GM23248 (cell line): Measurements from ENCODE around the gene CFLAR. TPM values are rescaled to one million over a fixed set of nuclear protein-coding genes. Genes with fewer than 3 reads are reported as not detected.
"Not testable (repeated sequence)": the region's sequence is repeated elsewhere in the genome, so short reads cannot be mapped to it uniquely, and the experiment has no call there.

Experiments
- DNase-seq: peaks from one replicate; pipeline ENCODE4 v3.0.0-alpha.2; 2015
- H2AFZ ChIP-seq: fragments of 200-600 bp; sonication (generic); 2 replicates; pipeline ENCODE4 v1.6.1; 2016; ENCODE audit warnings: antibody characterized with exemption
- H3F3A ChIP-seq: fragments of 200-600 bp; sonication (generic); 2 replicates; pipeline ENCODE4 v1.6.1; 2016; ENCODE audit warnings: mild to moderate bottlenecking, antibody characterized with exemption, mixed run types; ENCODE audit not compliant: insufficient read depth
- H3K27ac ChIP-seq: fragments of 200-600 bp; sonication (generic); 2 replicates; pipeline ENCODE4 v1.5.1; 2016; ENCODE audit warnings: mild to moderate bottlenecking
- H3K27me3 ChIP-seq: fragments of 200-600 bp; sonication (generic); replicated peaks from 2 replicates; pipeline ENCODE4 v1.6.1; 2016; ENCODE audit warnings: mild to moderate bottlenecking; ENCODE audit not compliant: insufficient read depth
- H3K36me3 ChIP-seq: fragments of 200-600 bp; sonication (generic); 2 replicates; pipeline ENCODE4 v1.6.1; 2016; ENCODE audit warnings: low read depth, mild to moderate bottlenecking
- H3K4me1 ChIP-seq: fragments of 200-600 bp; sonication (generic); 2 replicates; pipeline ENCODE4 v1.6.1; 2016; ENCODE audit warnings: mild to moderate bottlenecking; ENCODE audit not compliant: insufficient read depth
- H3K4me2 ChIP-seq: fragments of 200-600 bp; sonication (generic); one replicate; pipeline ENCODE4 v1.6.1; 2016; ENCODE audit warnings: mild to moderate bottlenecking; ENCODE audit not compliant: unreplicated experiment
- H3K4me3 ChIP-seq: fragments of 200-600 bp; sonication (generic); 2 replicates; pipeline ENCODE4 v1.5.1; 2016; ENCODE audit warnings: mild to moderate bottlenecking
- H3K79me2 ChIP-seq: fragments of 200-600 bp; sonication (generic); 2 replicates; pipeline ENCODE4 v1.6.1; 2016; ENCODE audit warnings: mild to moderate bottlenecking; ENCODE audit not compliant: insufficient read depth
- H3K9ac ChIP-seq: fragments of 200-600 bp; sonication (generic); 2 replicates; pipeline ENCODE4 v1.6.1; 2016; ENCODE audit warnings: mild to moderate bottlenecking
- H3K9me2 ChIP-seq: fragments of 200-600 bp; sonication (generic); 2 replicates; pipeline ENCODE4 v1.6.1; 2016; ENCODE audit warnings: mixed run types, mild to moderate bottlenecking, moderate library complexity; ENCODE audit not compliant: insufficient read depth
- H3K9me3 ChIP-seq: fragments of 200-600 bp; sonication (generic); one replicate; pipeline ENCODE4 v1.6.1; 2017; ENCODE audit warnings: low read depth
- H4K20me1 ChIP-seq: fragments of 200-600 bp; sonication (generic); 2 replicates; pipeline ENCODE4 v1.6.0; 2016; ENCODE audit not compliant: insufficient read depth
- EZH2 ChIP-seq: fragments of 200-600 bp; sonication (generic); IDR thresholded peaks from 2 replicates; pipeline ENCODE4 v1.6.1; 2018; ENCODE audit warnings: antibody characterized with exemption, mild to moderate bottlenecking; ENCODE audit not compliant: insufficient read depth, poor library complexity, severe bottlenecking
- EZH2phosphoT487 ChIP-seq: fragments of 200-600 bp; sonication (generic); IDR thresholded peaks from 2 replicates; pipeline ENCODE4 v1.6.1; 2018; ENCODE audit warnings: antibody characterized with exemption, moderate library complexity, mild to moderate bottlenecking, low read depth; ENCODE audit not compliant: insufficient read depth
- WGBS, 2 experiments: methylation state at CpG; one replicate each; pipeline ENCODE4 v1.1.6; 2015 to 2017; ENCODE audit warnings: low lambda C conversion rate in 2 of 2, low coverage in 1 of 2; ENCODE audit errors: missing lambda C conversion rate in 2 of 2; 5-methylcytosine and 5-hydroxymethylcytosine counted together
- in situ Hi-C: fragments of 300-500 bp; cut with MboI; formaldehyde crosslinking; loops from 2 replicates; pipeline ENCODE4 v1.15.0; 2020
- polyA plus RNA-seq: library from polyadenylated mRNA; unstranded; fragments of >200 nt; fragmentation: Nextera tagmentation; extraction: Ambion mirVana; gene quantifications from 2 replicates; pipeline ENCODE4 v1.2.1, GENCODE V29; 2016
- total RNA-seq: library from RNA; depleted of rRNA; stranded (reverse); fragments of >200 nt; shearing (Covaris generic); gene quantifications from 2 replicates; pipeline ENCODE4 v1.2.3, GENCODE V29; 2014

Gene CFLAR
- total and polyA plus RNA-seq, 2 experiments from 2014 or later: 46.1 to 47.2 TPM

DNA sequence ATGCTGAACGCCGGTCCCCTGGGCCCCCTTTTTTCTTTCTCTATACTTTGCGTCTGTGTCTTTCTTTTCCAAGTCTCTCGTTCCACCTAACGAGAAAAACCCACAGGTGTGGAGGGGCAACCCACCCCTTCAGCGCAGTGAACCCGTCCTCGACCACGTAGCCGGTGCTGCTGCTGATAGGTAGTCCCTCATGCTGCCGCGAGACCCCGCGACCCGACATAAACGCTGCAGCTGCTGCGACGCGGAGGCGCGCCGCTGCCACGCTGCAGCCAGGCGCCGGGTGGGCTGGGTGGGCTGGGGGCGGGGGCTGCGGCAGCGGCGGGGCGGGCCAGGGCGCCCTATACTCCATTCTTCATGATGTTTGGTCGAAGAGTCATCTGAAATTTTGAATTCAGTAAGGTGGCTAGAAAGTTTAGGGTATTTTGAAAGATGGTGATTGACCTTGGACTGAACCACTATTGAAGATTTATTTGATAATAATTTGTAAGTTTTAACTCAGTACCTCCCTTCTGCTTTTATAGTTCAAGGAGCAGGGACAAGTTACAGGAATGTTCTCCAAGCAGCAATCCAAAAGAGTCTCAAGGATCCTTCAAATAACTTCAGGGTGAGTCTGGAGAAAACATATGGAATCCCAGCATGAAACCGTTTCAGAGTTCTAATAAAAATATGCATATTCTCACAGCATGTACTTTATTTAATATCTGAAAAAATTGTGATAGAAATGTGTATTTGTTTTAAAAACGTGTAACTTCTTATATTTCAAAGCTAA lies 24.1 kb downstream of the CFLAR start:
- H3K9ac ChIP-seq: no peak overlapping the region
- in situ Hi-C loops: no loop called here
- H3K36me3 ChIP-seq: peaks cover 60% of the 10 kb centered on the region
- H3K9me3 ChIP-seq: no peaks in the 10 kb centered on the region
- peaks cover 75% of the 10 kb centered on the region for H3K79me2 ChIP-seq
- no peak overlapping the region for H3K4me3 ChIP-seq
- no peak for DNase-seq
- H3F3A ChIP-seq: 0 out of 2 replicates have a peak, but pooled peaks cover 5% of the 10 kb centered on the region
- 0 out of 2 replicates have a peak, but pooled peaks cover 4% of the 10 kb centered on the region for H3K4me1 ChIP-seq
- H3K27me3 ChIP-seq: no peaks in the 10 kb centered on the region
- no peak overlapping the region for H3K4me2 ChIP-seq
- whole genome bisulfite sequencing, 2 experiments: 80 to 85% methylated on average over 24 to 34 of the region's 34 CpGs
- H3K27ac ChIP-seq: no peak overlapping the region
- no peak for TF ChIP-seq EZH2
- TF ChIP-seq EZH2phosphoT487: no peak
- H2AFZ ChIP-seq: no peak overlapping the region
- H4K20me1 ChIP-seq: no peaks in the 10 kb centered on the region
- no peaks in the 10 kb centered on the region for H3K9me2 ChIP-seq

DNA sequence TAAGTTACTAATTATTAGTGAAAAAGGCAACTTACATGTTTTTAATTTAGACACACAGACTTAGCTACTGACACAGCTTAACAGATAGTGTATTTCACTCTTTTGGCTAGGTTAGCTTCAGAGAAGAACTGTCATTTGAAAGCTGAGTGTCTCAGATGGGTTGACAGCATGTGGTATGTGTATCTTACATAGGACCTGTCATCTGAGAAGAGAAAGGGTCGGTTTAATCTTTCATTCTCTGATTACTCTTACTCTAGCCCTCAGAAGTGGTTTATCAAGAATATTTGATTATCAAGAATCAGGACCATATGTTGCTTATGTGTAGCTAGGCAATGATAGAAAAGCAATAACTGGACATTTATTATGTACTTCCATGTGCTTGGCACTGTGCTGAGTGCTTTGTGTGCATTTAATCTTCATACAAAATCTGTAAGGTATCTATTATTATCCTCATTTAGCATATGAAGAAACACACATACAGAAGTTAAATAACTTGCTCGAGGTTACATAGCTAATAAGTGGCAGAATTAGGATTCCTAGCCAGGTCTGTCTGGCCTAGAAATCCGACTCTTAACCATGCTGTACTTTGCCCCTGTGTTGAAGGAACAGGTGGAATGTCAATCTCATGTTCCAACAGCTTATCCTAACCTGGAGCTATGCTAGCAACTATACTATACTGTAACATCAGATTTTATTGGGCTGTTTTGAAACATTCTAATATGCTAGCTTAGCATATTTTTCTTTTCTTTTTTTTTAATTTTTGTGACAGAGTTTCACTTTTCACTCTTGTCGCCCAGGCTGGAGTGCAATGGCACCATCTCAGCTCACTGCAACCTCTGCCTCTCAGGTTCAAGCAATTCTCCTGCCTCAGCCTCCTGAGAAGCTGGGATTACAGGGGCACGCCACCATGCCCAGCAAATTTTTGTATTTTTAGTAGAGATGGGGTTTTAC lies 28.4 kb downstream of the CFLAR start:
- no peak overlapping the region for H2AFZ ChIP-seq
- WGBS, 2 experiments: 85 to 90% methylated on average over 5 of the region's 5 CpGs
- no peak overlapping the region for H3K27ac ChIP-seq
- no peak overlapping the region for H3K4me3 ChIP-seq
- H3K79me2 ChIP-seq: peaks cover 55% of the 10 kb centered on the region
- no peaks in the 10 kb centered on the region for H4K20me1 ChIP-seq
- in situ Hi-C loops: no loop called here
- H3K9me2 ChIP-seq: no peaks in the 10 kb centered on the region
- DNase-seq: no peak
- no peaks in the 10 kb centered on the region for H3K9me3 ChIP-seq
- H3K36me3 ChIP-seq: peaks cover 38% of the 10 kb centered on the region
- no peaks in the 10 kb centered on the region for H3K27me3 ChIP-seq
- peaks cover 35% of the 10 kb centered on the region for H3F3A ChIP-seq
- peaks cover 14% of the 10 kb centered on the region for H3K4me1 ChIP-seq
- no peak overlapping the region for H3K9ac ChIP-seq
- TF ChIP-seq EZH2 (no peak), EZH2phosphoT487 (no peak)
- no peak overlapping the region for H3K4me2 ChIP-seq

GRCh38 chr2:201148434-201148990 lies 32.5 kb downstream of the CFLAR start:
- H3K27ac ChIP-seq: peak overlapping the region; percentile 91
- 40 to 48% methylated on average over 1 of the region's 1 CpG for WGBS, 2 experiments
- H3K9me2 ChIP-seq: no peaks in the 10 kb centered on the region
- no peaks in the 10 kb centered on the region for H3K9me3 ChIP-seq
- no peak overlapping the region for H2AFZ ChIP-seq
- H3K36me3 ChIP-seq: peaks cover 26% of the 10 kb centered on the region
- TF ChIP-seq EZH2 (no peak), EZH2phosphoT487 (no peak)
- in situ Hi-C loops: no loop called here
- H3K79me2 ChIP-seq: peaks cover 41% of the 10 kb centered on the region
- no peaks in the 10 kb centered on the region for H3K27me3 ChIP-seq
- peak overlapping the region; percentile 58 for H3K9ac ChIP-seq
- DNase-seq: no peak
- H3K4me1 ChIP-seq: peaks cover 44% of the 10 kb centered on the region
- H3K4me2 ChIP-seq: peak overlapping the region; percentile 77
- peaks cover 74% of the 10 kb centered on the region for H3F3A ChIP-seq
- no peaks in the 10 kb centered on the region for H4K20me1 ChIP-seq
- peak overlapping the region; percentile 17 for H3K4me3 ChIP-seq

- H3K36me3 ChIP-seq: peaks cover 24% of the 10 kb centered on the region
- H2AFZ ChIP-seq: no peak overlapping the region
- no peaks in the 10 kb centered on the region for H3K9me2 ChIP-seq
- no peaks in the 10 kb centered on the region for H3K27me3 ChIP-seq
- peaks cover 44% of the 10 kb centered on the region for H3K4me1 ChIP-seq
- peaks cover 75% of the 10 kb centered on the region for H3F3A ChIP-seq
- no peaks in the 10 kb centered on the region for H3K9me3 ChIP-seq
- 73 to 85% methylated on average over 2 of the region's 2 CpGs for WGBS, 2 experiments
- H3K9ac ChIP-seq: peak overlapping the region; percentile 65
- peak; percentile 92 for DNase-seq
- no peak for TF ChIP-seq EZH2phosphoT487
- no peak for TF ChIP-seq EZH2
- H3K4me2 ChIP-seq: peak overlapping the region; percentile 77
- no peaks in the 10 kb centered on the region for H4K20me1 ChIP-seq
- H3K79me2 ChIP-seq: peaks cover 40% of the 10 kb centered on the region
- peak overlapping the region; percentile 18 for H3K4me3 ChIP-seq
- H3K27ac ChIP-seq: peak overlapping the region; percentile 91
- in situ Hi-C loops: no loop called here
These were observed 33.3 kb downstream of the CFLAR start for GRCh38 chr2:201149064-201149820.

DNA sequence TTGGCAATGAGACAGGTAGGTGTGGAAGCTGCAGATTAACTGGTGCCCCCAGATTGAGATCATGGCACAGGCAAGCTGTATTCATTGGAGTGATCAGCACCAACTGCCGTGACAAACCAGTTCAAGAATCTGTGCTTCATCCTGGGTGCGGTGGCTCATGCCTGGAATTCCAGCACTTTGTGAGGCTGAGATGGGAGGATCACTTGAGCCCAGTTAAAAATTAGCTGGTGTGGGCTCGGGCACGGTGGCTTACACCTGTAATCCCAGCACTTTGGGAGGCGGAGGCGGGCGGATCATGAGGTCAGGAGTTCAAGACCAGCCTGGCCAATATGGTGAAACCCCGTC lies 33.8 kb downstream of the CFLAR start:
- peaks cover 24% of the 10 kb centered on the region for H3K36me3 ChIP-seq
- peak overlapping the region; percentile 91 for H3K27ac ChIP-seq
- peaks cover 44% of the 10 kb centered on the region for H3K4me1 ChIP-seq
- H3K27me3 ChIP-seq, H3K9me3 ChIP-seq, in situ Hi-C loops, H4K20me1 ChIP-seq, H2AFZ ChIP-seq, H3K9me2 ChIP-seq: not testable (repeated sequence)
- peaks cover 75% of the 10 kb centered on the region for H3F3A ChIP-seq
- peak overlapping the region; percentile 65 for H3K9ac ChIP-seq
- peak overlapping the region; percentile 18 for H3K4me3 ChIP-seq
- DNase-seq: peak; percentile 76
- 70 to 79% methylated on average over 8 of the region's 8 CpGs for WGBS, 2 experiments
- H3K79me2 ChIP-seq: peaks cover 40% of the 10 kb centered on the region
- H3K4me2 ChIP-seq: peak overlapping the region; percentile 77
